CD4-positive, alpha-beta T cell (primary cell): ENCODE data around the gene ABCA10. TPM values are rescaled to one million over a fixed set of nuclear protein-coding genes. Genes with fewer than 3 reads are reported as not detected.
"Not testable (repeated sequence)": the region's sequence is repeated elsewhere in the genome, so short reads cannot be mapped to it uniquely, and the experiment has no call there.

ENCODE experiments used
- ATAC-seq: fragments of 200-7000 bp; cut with Tn5 transposase; one replicate; pipeline ENCODE4 v1.10.0; 2022; ENCODE audit warnings: mild to moderate bottlenecking; ENCODE audit not compliant: poor library complexity
- CTCF ChIA-PET: fragments of 350-600 bp; sonication (Branson Sonifier 250); formaldehyde crosslinking; loops from one replicate; lab custom pipeline; 2021; ENCODE audit warnings: antibody characterized with exemption, inconsistent platforms; lab: Charles Lee
- POLR2A ChIA-PET: fragments of 350-600 bp; sonication (Branson Sonifier 250); formaldehyde crosslinking; loops from one replicate; lab custom pipeline; 2021; ENCODE audit warnings: antibody characterized with exemption, inconsistent platforms; lab: Charles Lee
- DNase-seq, 14 experiments: peaks; one replicate each; pipeline ENCODE4 v3.0.0-alpha.2; 2013 to 2020; ENCODE audit warnings: mixed read lengths in 2 of 14
- H3K27ac ChIP-seq, 2 donors: one replicate each; pipeline versions ENCODE4 v1.5.1 to v1.7.0; 2013; ENCODE audit warnings: low read length in 2 of 2, low read depth in 1 of 2, mild to moderate bottlenecking in 1 of 2
- H3K27me3 ChIP-seq, 2 experiments: 1 replicate in 1 of 2; 2 replicates in 1 of 2; pipeline versions ENCODE4 v1.6.1 to v1.7.0; 2013; ENCODE audit warnings: low read length in 2 of 2, control low read depth in 1 of 2, mild to moderate bottlenecking in 1 of 2, moderate library complexity in 1 of 2; ENCODE audit not compliant: insufficient read depth in 2 of 2, control insufficient read depth in 1 of 2
- H3K36me3 ChIP-seq: one replicate; pipeline ENCODE4 v1.6.1; 2013; ENCODE audit warnings: low read length, control low read depth; ENCODE audit not compliant: insufficient read depth
- H3K4me1 ChIP-seq: one replicate; pipeline ENCODE4 v1.6.1; 2013; ENCODE audit warnings: low read length, control low read depth; ENCODE audit not compliant: insufficient read depth
- H3K4me3 ChIP-seq: one replicate; pipeline ENCODE4 v1.5.1; 2013; ENCODE audit warnings: mild to moderate bottlenecking, low read length, moderate library complexity
- H3K9me3 ChIP-seq, 2 experiments: 1 replicate in 1 of 2; 2 replicates in 1 of 2; pipeline versions ENCODE4 v1.6.1 to v1.7.0; 2013; ENCODE audit warnings: low read length in 2 of 2, mild to moderate bottlenecking in 2 of 2, control low read depth in 1 of 2, moderate library complexity in 1 of 2; ENCODE audit not compliant: control insufficient read depth in 1 of 2, insufficient read depth in 1 of 2
- H3K27ac Mint-ChIP-seq: one replicate; pipeline ENCODE4 v1.8.0; 2020; ENCODE audit warnings: mixed read lengths
- H3K27me3 Mint-ChIP-seq: one replicate; pipeline ENCODE4 v1.8.0; 2021; ENCODE audit warnings: mixed read lengths
- H3K36me3 Mint-ChIP-seq: one replicate; pipeline ENCODE4 v1.8.0; 2021; ENCODE audit warnings: low read depth, mixed read lengths
- H3K4me1 Mint-ChIP-seq: one replicate; pipeline ENCODE4 v1.8.0; 2021; ENCODE audit warnings: low read depth, mixed read lengths
- H3K4me3 Mint-ChIP-seq: one replicate; pipeline ENCODE4 v1.8.0; 2020; ENCODE audit warnings: mild to moderate bottlenecking, mixed read lengths
- H3K9me3 Mint-ChIP-seq: one replicate; pipeline ENCODE4 v1.8.0; 2020; ENCODE audit warnings: mixed read lengths
- intact Hi-C, 2 experiments: fragments of 100-400 bp; cut with DNase I in 1 of 2; cut with micrococcal nuclease in 1 of 2; formaldehyde crosslinking; loops; one replicate each; pipeline versions ENCODE4 v1.15.1 to v1.9.0; 2023 to 2025; cut with DNase I, micrococcal nuclease
- polyA plus RNA-seq, 2 donors: library from polyadenylated mRNA; unstranded; fragments of 120-200 nt; gene quantifications; one replicate each; pipeline ENCODE4 v1.2.1, GENCODE V29; 2013
- total RNA-seq, 174 experiments: library from RNA in 2 of 174; stranded (reverse) in 2 of 174; gene quantifications; one replicate each; pipeline ENCODE4 v1.2.3 and lab custom pipeline; 2021 to 2026
- TF ChIP-seq, protein P1 (sequence below): fragments of 200-600 bp; IDR thresholded peaks from one replicate; pipeline ENCODE4 v1.8.0; 2022; ENCODE audit warnings: antibody characterized with exemption, mild to moderate bottlenecking

The ABCA10 gene
- total RNA-seq (1 to 10 TPM in 1 of 2 experiments, under 1 TPM in 1; 0.77 to 1.5 TPM), total RNA-seq (lab: John Stamatoyannopoulos, UW) (0.25 to 10.1 (median 1.8) reads per million in 172 experiments)
- polyA plus RNA-seq (2013, experiment 1 of 2), result 1.0 TPM
- polyA plus RNA-seq (2013, experiment 2 of 2), result 1.6 TPM

DNA sequence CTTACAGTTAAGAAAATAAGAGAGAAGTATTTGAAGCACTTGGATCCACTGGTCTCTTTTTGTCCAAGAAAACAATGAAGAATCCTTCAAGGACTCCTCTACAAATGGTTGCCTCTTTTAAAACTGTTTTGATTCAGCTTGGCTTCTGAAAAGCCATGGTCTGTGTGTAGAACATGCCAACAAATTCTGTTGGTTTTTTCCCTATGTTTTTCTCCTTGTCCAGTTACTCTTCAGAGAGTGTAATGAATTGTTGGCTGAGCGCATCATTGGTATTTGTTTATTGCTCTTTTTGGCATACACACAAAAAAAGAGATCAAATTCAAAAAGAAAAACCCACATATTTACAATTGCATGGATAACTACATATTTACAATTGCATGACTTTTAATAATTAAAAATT, at the start of gene ABCA10:
Gene ABCA10 (minus strand): TSS at position 249 of the 400 bp plus-strand sequence. CDS start 3,466 bp downstream, outside the sequence.
- Histone ChIP-seq H3K4me1 (no peaks in the 10 kb centered on the region), H3K4me3 (no peak within 1 kb of the TSS), H3K27me3 (no peaks in the 10 kb centered on the region), H3K36me3 (no peaks in the 10 kb centered on the region), H3K9me3 (peaks cover 0 to 16% of the 10 kb centered on the region in 2 experiments), H3K27ac (no peak within 1 kb of the TSS)
- DNase-seq (no peak), ATAC-seq (no peak)
- no peak within 1 kb of the TSS for H3K27ac Mint-ChIP-seq
- H3K4me3 Mint-ChIP-seq, result no peak within 1 kb of the TSS
- H3K9me3 Mint-ChIP-seq, result peaks cover 8% of the 10 kb centered on the region
- CTCF ChIA-PET, result no interaction called here
- H3K27me3 Mint-ChIP-seq, result no peaks in the 10 kb centered on the region
- POLR2A ChIA-PET, result no interaction called here
- intact Hi-C loops, result no loop called here
- no peaks in the 10 kb centered on the region for H3K36me3 Mint-ChIP-seq
- TF ChIP-seq, protein P1, sequence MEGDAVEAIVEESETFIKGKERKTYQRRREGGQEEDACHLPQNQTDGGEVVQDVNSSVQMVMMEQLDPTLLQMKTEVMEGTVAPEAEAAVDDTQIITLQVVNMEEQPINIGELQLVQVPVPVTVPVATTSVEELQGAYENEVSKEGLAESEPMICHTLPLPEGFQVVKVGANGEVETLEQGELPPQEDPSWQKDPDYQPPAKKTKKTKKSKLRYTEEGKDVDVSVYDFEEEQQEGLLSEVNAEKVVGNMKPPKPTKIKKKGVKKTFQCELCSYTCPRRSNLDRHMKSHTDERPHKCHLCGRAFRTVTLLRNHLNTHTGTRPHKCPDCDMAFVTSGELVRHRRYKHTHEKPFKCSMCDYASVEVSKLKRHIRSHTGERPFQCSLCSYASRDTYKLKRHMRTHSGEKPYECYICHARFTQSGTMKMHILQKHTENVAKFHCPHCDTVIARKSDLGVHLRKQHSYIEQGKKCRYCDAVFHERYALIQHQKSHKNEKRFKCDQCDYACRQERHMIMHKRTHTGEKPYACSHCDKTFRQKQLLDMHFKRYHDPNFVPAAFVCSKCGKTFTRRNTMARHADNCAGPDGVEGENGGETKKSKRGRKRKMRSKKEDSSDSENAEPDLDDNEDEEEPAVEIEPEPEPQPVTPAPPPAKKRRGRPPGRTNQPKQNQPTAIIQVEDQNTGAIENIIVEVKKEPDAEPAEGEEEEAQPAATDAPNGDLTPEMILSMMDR, result no peak
- H3K4me1 Mint-ChIP-seq, result peaks cover 5% of the 10 kb centered on the region

DNA sequence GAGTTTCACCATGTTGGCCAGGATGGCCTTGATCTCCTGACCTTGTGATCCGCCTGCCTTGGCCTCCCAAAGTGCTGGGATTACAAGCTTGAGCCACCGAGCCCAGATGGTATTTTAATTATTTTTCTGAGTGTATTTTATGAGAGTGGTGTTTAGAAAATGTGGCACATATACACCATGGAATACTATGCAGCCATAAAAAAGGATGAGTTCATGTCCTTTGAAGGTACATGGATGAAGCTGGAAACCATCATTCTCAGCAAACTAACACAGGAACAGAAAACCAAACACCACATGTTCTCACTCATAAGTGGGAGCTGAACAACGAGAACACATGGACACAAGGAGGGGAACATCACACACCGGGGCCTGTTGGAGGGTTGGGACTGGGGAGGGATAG, 47.7 kb upstream of the ABCA10 start:
- H3K36me3 Mint-ChIP-seq, result peaks cover 52% of the 10 kb centered on the region
- H3K4me3 ChIP-seq, H3K27ac ChIP-seq, DNase-seq, POLR2A ChIA-PET, intact Hi-C loops, H3K27ac Mint-ChIP-seq, H3K9me3 Mint-ChIP-seq, H3K4me1 ChIP-seq, H3K9me3 ChIP-seq, H3K4me1 Mint-ChIP-seq, H3K27me3 Mint-ChIP-seq, H3K4me3 Mint-ChIP-seq, H3K36me3 ChIP-seq, H3K27me3 ChIP-seq, ATAC-seq, CTCF ChIA-PET: not testable (repeated sequence)

DNA sequence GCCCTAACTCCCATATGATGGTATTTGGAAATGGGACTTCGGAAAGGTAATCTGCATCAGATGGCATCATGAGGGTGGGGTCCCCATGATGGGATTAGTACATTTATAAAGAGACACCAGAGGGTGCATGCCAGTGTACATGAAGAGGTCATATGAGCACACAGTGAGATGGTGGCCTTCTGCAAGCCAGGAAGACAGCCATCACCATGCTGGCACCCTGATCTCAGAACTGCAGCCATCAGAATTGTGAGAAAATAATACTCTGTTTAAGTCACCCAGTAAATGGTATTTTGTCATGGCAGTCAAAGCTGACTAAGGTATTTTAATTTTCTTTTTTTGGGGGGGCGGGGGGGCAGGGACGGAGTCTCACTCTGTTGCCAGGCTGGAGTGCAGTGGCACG, 47.1 kb upstream of the ABCA10 start:
- Histone ChIP-seq H3K4me3 (no peak overlapping the region), H3K27me3 (no peaks in the 10 kb centered on the region), H3K27ac (no peak overlapping the region), H3K9me3 (no peaks in the 10 kb centered on the region), H3K4me1 (no peaks in the 10 kb centered on the region), H3K36me3 (peaks cover 2% of the 10 kb centered on the region)
- DNase-seq (no peak), ATAC-seq (no peak)
- no peak overlapping the region for H3K27ac Mint-ChIP-seq
- H3K9me3 Mint-ChIP-seq, result no peaks in the 10 kb centered on the region
- ChIA-PET POLR2A (no interaction called here), CTCF (no interaction called here)
- peaks cover 51% of the 10 kb centered on the region for H3K36me3 Mint-ChIP-seq
- TF ChIP-seq, protein P1, result no peak
- no peak overlapping the region for H3K4me3 Mint-ChIP-seq
- intact Hi-C loops, result no loop called here
- no peaks in the 10 kb centered on the region for H3K27me3 Mint-ChIP-seq
- H3K4me1 Mint-ChIP-seq, result no peaks in the 10 kb centered on the region

DNA sequence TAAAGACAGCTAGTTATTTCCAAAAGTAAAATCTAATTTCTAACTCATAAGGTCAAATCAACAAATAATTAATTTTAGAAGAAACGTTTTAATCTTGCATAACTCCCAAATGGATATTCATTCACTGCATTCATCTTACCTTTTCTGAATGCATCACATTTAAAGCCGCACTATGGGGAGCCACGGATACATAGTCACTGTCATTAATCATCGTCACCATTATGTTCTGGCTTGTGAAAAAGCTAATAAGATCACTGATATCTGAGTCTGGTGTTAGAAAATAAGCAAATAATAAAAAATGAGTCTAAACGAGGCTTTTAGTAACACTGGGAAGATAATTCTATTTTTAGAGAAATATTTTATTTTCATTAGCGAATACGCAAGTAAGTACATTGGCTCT, 42.4 kb upstream of the ABCA10 start:
- ChIA-PET POLR2A (no interaction called here), CTCF (no interaction called here)
- Histone ChIP-seq H3K27ac (no peak overlapping the region), H3K4me1 (no peaks in the 10 kb centered on the region), H3K27me3 (no peaks in the 10 kb centered on the region), H3K4me3 (no peak overlapping the region), H3K36me3 (peaks cover 2% of the 10 kb centered on the region), H3K9me3 (no peaks in the 10 kb centered on the region)
- Mint-ChIP-seq H3K27me3 (no peaks in the 10 kb centered on the region), H3K9me3 (no peaks in the 10 kb centered on the region), H3K27ac (no peak overlapping the region), H3K4me3 (no peak overlapping the region), H3K4me1 (no peaks in the 10 kb centered on the region), H3K36me3 (peaks cover 30% of the 10 kb centered on the region)
- ATAC-seq (no peak), DNase-seq (no peak)
- TF ChIP-seq, protein P1, result no peak
- intact Hi-C loops, result no loop called here
